ENCODE data around the gene RPS6KA3. TPM values are rescaled to one million over a fixed set of nuclear protein-coding genes. Genes with fewer than 3 reads are reported as not detected.

Gene RPS6KA3
- total RNA-seq, 1 donor from 2014 or later = 43.0 TPM

GRCh38 chrX:20143561-20143960 is 123.1 kb downstream of the RPS6KA3 start:
- intact Hi-C loops (cut with DNase I) = loop anchor here (10.0 kb wide), 1 partner anchor 149 kb away; the partner anchor contains the start of gene BCLAF3
- no peak overlapping the region for H3K4me3 ChIP-seq
- H3K27me3 ChIP-seq = no peaks in the 10 kb centered on the region
- no peaks in the 10 kb centered on the region for H3K9me3 ChIP-seq
- peaks cover 0 to 11% of the 10 kb centered on the region in 2 donors for H3K4me1 ChIP-seq
- H3K36me3 ChIP-seq = no peaks in the 10 kb centered on the region
- no peak overlapping the region for H3K27ac ChIP-seq
- TF ChIP-seq, protein P1, sequence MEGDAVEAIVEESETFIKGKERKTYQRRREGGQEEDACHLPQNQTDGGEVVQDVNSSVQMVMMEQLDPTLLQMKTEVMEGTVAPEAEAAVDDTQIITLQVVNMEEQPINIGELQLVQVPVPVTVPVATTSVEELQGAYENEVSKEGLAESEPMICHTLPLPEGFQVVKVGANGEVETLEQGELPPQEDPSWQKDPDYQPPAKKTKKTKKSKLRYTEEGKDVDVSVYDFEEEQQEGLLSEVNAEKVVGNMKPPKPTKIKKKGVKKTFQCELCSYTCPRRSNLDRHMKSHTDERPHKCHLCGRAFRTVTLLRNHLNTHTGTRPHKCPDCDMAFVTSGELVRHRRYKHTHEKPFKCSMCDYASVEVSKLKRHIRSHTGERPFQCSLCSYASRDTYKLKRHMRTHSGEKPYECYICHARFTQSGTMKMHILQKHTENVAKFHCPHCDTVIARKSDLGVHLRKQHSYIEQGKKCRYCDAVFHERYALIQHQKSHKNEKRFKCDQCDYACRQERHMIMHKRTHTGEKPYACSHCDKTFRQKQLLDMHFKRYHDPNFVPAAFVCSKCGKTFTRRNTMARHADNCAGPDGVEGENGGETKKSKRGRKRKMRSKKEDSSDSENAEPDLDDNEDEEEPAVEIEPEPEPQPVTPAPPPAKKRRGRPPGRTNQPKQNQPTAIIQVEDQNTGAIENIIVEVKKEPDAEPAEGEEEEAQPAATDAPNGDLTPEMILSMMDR (IDR thresholded peaks at IDR 0.05) = no peak
- DNase-seq (ENCODE audit: low spot score in 2 of 2) = no peak

DNA sequence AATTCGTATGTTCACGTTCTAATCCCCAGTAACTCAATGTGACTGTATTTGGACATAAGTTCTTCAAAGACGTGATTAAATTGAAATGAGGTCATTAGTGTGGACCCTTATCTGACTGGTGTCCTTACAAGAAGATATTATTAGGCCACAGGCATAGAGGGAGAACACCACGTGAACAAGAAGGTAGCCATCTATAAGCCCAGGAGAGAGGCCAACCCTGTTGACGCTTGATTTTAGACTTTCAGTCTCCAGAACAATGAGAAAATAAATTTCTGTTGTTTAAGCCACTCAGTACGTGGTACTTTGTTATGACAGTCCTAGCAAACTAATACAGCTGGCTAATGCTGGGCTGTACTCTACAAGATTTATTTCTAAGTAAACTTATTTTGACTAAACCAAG is 123.6 kb downstream of the RPS6KA3 start:
- no peaks in the 10 kb centered on the region for H3K27me3 ChIP-seq
- H3K27ac ChIP-seq = no peak overlapping the region
- TF ChIP-seq, protein P1 (IDR thresholded peaks at IDR 0.05) = no peak
- intact Hi-C loops (cut with DNase I) = loop anchor here (10.0 kb wide), 1 partner anchor 148 kb away; the partner anchor contains the start of gene BCLAF3
- no peak overlapping the region for H3K4me3 ChIP-seq
- peaks cover 2 to 3% of the 10 kb centered on the region in 2 donors for H3K36me3 ChIP-seq
- no peak for DNase-seq (ENCODE audit: low spot score in 2 of 2)
- no peaks in the 10 kb centered on the region for H3K9me3 ChIP-seq
- H3K4me1 ChIP-seq = peaks cover 0 to 11% of the 10 kb centered on the region in 2 donors

DNA sequence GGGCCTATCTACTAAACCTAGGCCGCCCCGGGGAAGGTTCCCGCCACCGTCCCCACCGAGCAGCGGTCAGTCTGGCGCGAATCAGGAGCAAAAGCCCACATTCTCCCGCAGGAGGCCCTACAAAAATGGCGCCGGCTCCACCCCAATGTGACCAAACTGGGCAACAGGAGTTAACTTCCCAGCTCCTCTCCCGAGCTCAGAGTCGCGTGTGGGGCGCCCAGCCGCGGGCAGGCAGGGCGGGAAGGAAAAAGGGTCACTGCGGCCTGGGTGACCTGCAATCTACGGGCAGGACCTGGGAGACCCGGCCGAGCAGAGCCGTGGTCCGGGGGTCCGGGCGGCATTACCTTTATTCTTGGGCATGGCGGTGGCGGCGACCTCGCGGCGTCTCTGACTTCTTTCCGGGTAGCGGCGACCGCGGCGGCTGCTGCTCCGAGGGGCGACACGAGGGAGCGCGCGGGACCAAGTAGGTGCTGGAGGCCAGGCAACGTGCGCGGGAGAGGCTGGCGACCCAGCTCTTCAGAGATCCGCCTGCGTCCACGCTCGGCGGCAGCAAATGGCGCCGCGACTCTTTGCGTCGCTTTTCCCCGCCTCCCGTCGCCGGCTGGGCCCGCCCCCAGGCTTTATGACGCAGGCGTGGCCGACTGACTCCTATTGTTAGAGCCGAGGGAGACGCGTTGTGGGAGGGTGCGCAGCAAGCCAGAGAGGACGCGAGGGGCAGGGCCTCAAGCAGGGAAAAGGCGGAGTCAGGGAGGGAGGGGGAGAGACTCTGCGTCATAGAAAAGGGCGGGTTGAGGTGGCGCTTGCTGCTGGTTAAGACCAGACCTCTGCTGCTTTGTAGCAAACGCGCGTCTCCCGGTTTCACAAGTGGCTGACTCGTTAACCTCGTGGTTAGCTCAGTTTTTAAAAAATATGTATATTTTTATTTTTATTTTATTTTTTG is 125.2 kb downstream of the RPS6KA3 start, which contains the start of gene EIF1AX:
Gene EIF1AX (minus strand): TSS at position 558 of the 940 bp plus-strand sequence. CDS start 198 bp downstream, at position 360.
- H3K27ac ChIP-seq = peak within 1 kb of the TSS; percentile 92 to 95
- peak within 1 kb of the TSS; percentile 92 to 98 for H3K4me3 ChIP-seq
- peak; percentile 99 to 100 for DNase-seq (ENCODE audit: low spot score in 2 of 2)
- no peaks in the 10 kb centered on the region for H3K27me3 ChIP-seq
- intact Hi-C loops (cut with DNase I) = loop anchor here (10.0 kb wide), 1 partner anchor 147 kb away; the partner anchor contains the start of gene BCLAF3
- H3K36me3 ChIP-seq = peaks cover 15% of the 10 kb centered on the region in 2 donors
- H3K4me1 ChIP-seq = peaks cover 0 to 11% of the 10 kb centered on the region in 2 donors
- no peaks in the 10 kb centered on the region for H3K9me3 ChIP-seq
- TF ChIP-seq, protein P1 (IDR thresholded peaks at IDR 0.05) = peak in 1 of 3 experiments; percentile 9

DNA sequence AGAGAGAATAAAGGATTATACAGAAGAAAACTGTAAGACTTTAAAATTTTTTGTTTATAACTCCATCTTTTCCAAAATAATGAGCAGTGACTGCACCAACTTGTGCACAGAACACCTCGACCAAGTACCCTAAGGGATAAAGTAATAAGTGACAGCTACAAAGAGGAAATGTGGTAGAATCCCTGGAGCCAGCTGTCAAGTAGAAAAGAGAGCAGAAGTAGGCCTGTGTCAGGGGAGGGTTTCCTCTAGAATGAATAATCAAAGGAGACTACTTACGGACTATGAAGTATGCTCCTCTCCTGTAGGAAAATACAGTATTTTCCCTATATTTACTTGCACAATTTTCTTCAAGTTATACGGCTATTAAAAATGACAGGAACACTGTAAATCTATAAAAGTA is 126.3 kb downstream of the RPS6KA3 start:
- peak overlapping the region; percentile 92 to 98 for H3K4me3 ChIP-seq
- peaks cover 17 to 23% of the 10 kb centered on the region in 2 donors for H3K36me3 ChIP-seq
- H3K27me3 ChIP-seq = no peaks in the 10 kb centered on the region
- peak overlapping the region in 1 of 2 donors; percentile 95 for H3K27ac ChIP-seq
- H3K4me1 ChIP-seq = peaks cover 0 to 11% of the 10 kb centered on the region in 2 donors
- DNase-seq (ENCODE audit: low spot score in 2 of 2) = no peak
- H3K9me3 ChIP-seq = no peaks in the 10 kb centered on the region
- TF ChIP-seq, protein P1 (IDR thresholded peaks at IDR 0.05) = no peak
- intact Hi-C loops (cut with DNase I) = loop anchor here (10.0 kb wide), 1 partner anchor 146 kb away; the partner anchor contains the start of gene BCLAF3

DNA sequence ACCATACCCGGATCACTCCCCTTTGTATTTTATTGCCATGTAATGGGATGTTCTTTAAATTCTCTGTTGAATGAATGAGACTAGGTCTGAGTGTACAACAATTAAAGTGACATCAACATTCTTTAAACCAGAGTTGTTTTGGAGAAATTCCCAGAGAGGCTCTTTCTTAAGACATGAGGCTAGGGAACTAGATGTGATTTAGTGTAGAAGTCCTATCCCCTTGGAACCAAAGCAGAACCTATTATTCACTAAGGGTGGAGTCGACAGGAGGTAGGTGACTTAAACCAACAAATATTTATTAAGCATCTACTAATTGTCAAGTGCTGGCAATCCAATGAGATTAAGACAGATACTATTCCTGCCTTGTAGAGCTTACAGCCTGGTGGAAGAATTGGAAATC is 126.7 kb downstream of the RPS6KA3 start:
- Histone ChIP-seq H3K4me3 (peak overlapping the region; percentile 92 to 98), H3K36me3 (peaks cover 17 to 28% of the 10 kb centered on the region in 2 donors), H3K9me3 (no peaks in the 10 kb centered on the region), H3K4me1 (peaks cover 0 to 11% of the 10 kb centered on the region in 2 donors), H3K27me3 (no peaks in the 10 kb centered on the region), H3K27ac (no peak overlapping the region)
- intact Hi-C loops (cut with DNase I) = loop anchor here (10.0 kb wide), 1 partner anchor 145 kb away; the partner anchor contains the start of gene BCLAF3
- DNase-seq (ENCODE audit: low spot score in 2 of 2) = no peak
- TF ChIP-seq, protein P1 (IDR thresholded peaks at IDR 0.05) = no peak

Data from ascending aorta (tissue), 2 donors.